ENCODE measurements around the gene CAMK2G. TPM values are rescaled to one million over a fixed set of nuclear protein-coding genes. Genes with fewer than 3 reads are reported as not detected.

Gene CAMK2G
- total RNA-seq, 1 experiment from 2014 or later = 58.9 TPM

- CTCF ChIA-PET = no interaction called here
- no peak for TF ChIP-seq CTCF (IDR thresholded peaks at IDR 0.05; ENCODE audit: unreplicated experiment)
- no peaks in the 10 kb centered on the region for H3K27me3 Mint-ChIP-seq (ENCODE audit: unreplicated experiment)
- BruUV-seq (replicated peaks) = no TSS peak
- H3K9me3 Mint-ChIP-seq (ENCODE audit: low read depth, unreplicated experiment) = no peaks in the 10 kb centered on the region
- intact Hi-C loops (cut with micrococcal nuclease; ENCODE audit: unreplicated experiment) = loop anchor here (10.0 kb wide), 1 partner anchor 99 kb away; a partner anchor contains a TSS
- DNase-seq = no peak
- H3K27ac Mint-ChIP-seq (ENCODE audit: unreplicated experiment) = no peak overlapping the region
- peak overlapping the region; percentile 61 for H3K4me3 Mint-ChIP-seq (ENCODE audit: low read depth, unreplicated experiment)
- H3K36me3 Mint-ChIP-seq (ENCODE audit: insufficient read depth, unreplicated experiment) = peaks cover 51% of the 10 kb centered on the region
- peaks cover 60% of the 10 kb centered on the region for H3K4me1 Mint-ChIP-seq (ENCODE audit: low read depth, unreplicated experiment)
These were observed 528 bp downstream of the CAMK2G start for GRCh38 chr10:73873838-73874215.

GRCh38 chr10:73873142-73873837 lies 1.1 kb downstream of the CAMK2G start:
- Mint-ChIP-seq H3K9me3 (ENCODE audit: low read depth, unreplicated experiment) (no peaks in the 10 kb centered on the region), H3K27ac (ENCODE audit: unreplicated experiment) (peak overlapping the region; percentile 33), H3K4me1 (ENCODE audit: low read depth, unreplicated experiment) (peaks cover 60% of the 10 kb centered on the region), H3K27me3 (ENCODE audit: unreplicated experiment) (no peaks in the 10 kb centered on the region), H3K36me3 (ENCODE audit: insufficient read depth, unreplicated experiment) (peaks cover 51% of the 10 kb centered on the region), H3K4me3 (ENCODE audit: low read depth, unreplicated experiment) (peak overlapping the region; percentile 61)
- intact Hi-C loops (cut with micrococcal nuclease; ENCODE audit: unreplicated experiment) = loop anchor here (10.0 kb wide), 1 partner anchor 98 kb away; a partner anchor contains a TSS
- TF ChIP-seq CTCF (IDR thresholded peaks at IDR 0.05; ENCODE audit: unreplicated experiment) = no peak
- no peak for DNase-seq
- BruUV-seq (replicated peaks) = TSS peak; percentile 32
- CTCF ChIA-PET = no interaction called here

- no TSS peak for BruUV-seq (replicated peaks)
- intact Hi-C loops (cut with micrococcal nuclease; ENCODE audit: unreplicated experiment) = loop anchor here (10.0 kb wide), 1 partner anchor 97 kb away; a partner anchor contains a TSS
- no peak for TF ChIP-seq CTCF (IDR thresholded peaks at IDR 0.05; ENCODE audit: unreplicated experiment)
- peak overlapping the region; percentile 61 for H3K4me3 Mint-ChIP-seq (ENCODE audit: low read depth, unreplicated experiment)
- H3K4me1 Mint-ChIP-seq (ENCODE audit: low read depth, unreplicated experiment) = peaks cover 54% of the 10 kb centered on the region
- DNase-seq = peak; percentile 54
- no peaks in the 10 kb centered on the region for H3K9me3 Mint-ChIP-seq (ENCODE audit: low read depth, unreplicated experiment)
- no peaks in the 10 kb centered on the region for H3K27me3 Mint-ChIP-seq (ENCODE audit: unreplicated experiment)
- H3K27ac Mint-ChIP-seq (ENCODE audit: unreplicated experiment) = peak overlapping the region; percentile 53
- peaks cover 46% of the 10 kb centered on the region for H3K36me3 Mint-ChIP-seq (ENCODE audit: insufficient read depth, unreplicated experiment)
- CTCF ChIA-PET = interaction anchor here (0.7 to 1.0 kb wide), 3 partner anchors 10 to 294 kb away, joined by 3 to 8 read pairs (median 4); no protein-coding TSS in a partner anchor
These were observed 2.1 kb downstream of the CAMK2G start for GRCh38 chr10:73872190-73872710.

- Mint-ChIP-seq H3K4me3 (ENCODE audit: low read depth, unreplicated experiment) (peak overlapping the region; percentile 61), H3K4me1 (ENCODE audit: low read depth, unreplicated experiment) (peaks cover 46% of the 10 kb centered on the region), H3K9me3 (ENCODE audit: low read depth, unreplicated experiment) (no peaks in the 10 kb centered on the region), H3K36me3 (ENCODE audit: insufficient read depth, unreplicated experiment) (peaks cover 49% of the 10 kb centered on the region), H3K27me3 (ENCODE audit: unreplicated experiment) (no peaks in the 10 kb centered on the region), H3K27ac (ENCODE audit: unreplicated experiment) (peak overlapping the region; percentile 53)
- intact Hi-C loops (cut with micrococcal nuclease; ENCODE audit: unreplicated experiment) = loop anchor here (10.0 kb wide), 1 partner anchor 97 kb away; a partner anchor contains a TSS
- no peak for TF ChIP-seq CTCF (IDR thresholded peaks at IDR 0.05; ENCODE audit: unreplicated experiment)
- BruUV-seq (replicated peaks) = no TSS peak
- CTCF ChIA-PET = interaction anchor here (0.6 to 1.0 kb wide), 5 partner anchors 10 to 357 kb away, joined by 3 to 13 read pairs (median 4); no protein-coding TSS in a partner anchor
- peak; percentile 48 for DNase-seq
These were observed 2.8 kb downstream of the CAMK2G start for GRCh38 chr10:73871295-73872189.
